Breast epithelium (tissue), 3 donors: ENCODE measurements around the gene TUBGCP5.

Experiments used
- CTCF ChIP-seq, 3 donors: fragments of 450-650 bp; IDR thresholded peaks; one replicate each; pipeline ENCODE4 v1.5.1; 2016 to 2017; ENCODE audit warnings: antibody characterized with exemption in 3 of 3, mild to moderate bottlenecking in 3 of 3, moderate library complexity in 3 of 3
- POLR2AphosphoS5 ChIP-seq, 3 donors: sonication (generic); formaldehyde crosslinking; IDR thresholded peaks; one replicate each; pipeline ENCODE4 v1.6.1; 2017; ENCODE audit warnings: antibody characterized with exemption in 3 of 3

GRCh38 chr15:23057707-23058106 lies 18.3 kb upstream of the TUBGCP5 start:
- TF ChIP-seq CTCF (IDR thresholded peaks at IDR 0.05) (no peak), POLR2AphosphoS5 (IDR thresholded peaks at IDR 0.05) (no peak)
